GM10266 (cell line): ENCODE results near the gene RHBDD1.

ENCODE experiments used
- DNase-seq: peaks from one replicate; pipeline ENCODE4 v3.0.0; 2012; ENCODE audit errors: extremely low spot score
- TF ChIP-seq, protein P1 (sequence below): IDR thresholded peaks from 2 replicates; pipeline ENCODE4 v1.5.1; 2012; ENCODE audit warnings: mild to moderate bottlenecking, low read depth; ENCODE audit not compliant: control insufficient read depth, insufficient read depth; ENCODE audit errors: missing control alignments

RHBDD1 gene

GRCh38 chr2:226893216-226893615 is 57.4 kb downstream of the RHBDD1 start:
- no peak for DNase-seq
- TF ChIP-seq, protein P1, sequence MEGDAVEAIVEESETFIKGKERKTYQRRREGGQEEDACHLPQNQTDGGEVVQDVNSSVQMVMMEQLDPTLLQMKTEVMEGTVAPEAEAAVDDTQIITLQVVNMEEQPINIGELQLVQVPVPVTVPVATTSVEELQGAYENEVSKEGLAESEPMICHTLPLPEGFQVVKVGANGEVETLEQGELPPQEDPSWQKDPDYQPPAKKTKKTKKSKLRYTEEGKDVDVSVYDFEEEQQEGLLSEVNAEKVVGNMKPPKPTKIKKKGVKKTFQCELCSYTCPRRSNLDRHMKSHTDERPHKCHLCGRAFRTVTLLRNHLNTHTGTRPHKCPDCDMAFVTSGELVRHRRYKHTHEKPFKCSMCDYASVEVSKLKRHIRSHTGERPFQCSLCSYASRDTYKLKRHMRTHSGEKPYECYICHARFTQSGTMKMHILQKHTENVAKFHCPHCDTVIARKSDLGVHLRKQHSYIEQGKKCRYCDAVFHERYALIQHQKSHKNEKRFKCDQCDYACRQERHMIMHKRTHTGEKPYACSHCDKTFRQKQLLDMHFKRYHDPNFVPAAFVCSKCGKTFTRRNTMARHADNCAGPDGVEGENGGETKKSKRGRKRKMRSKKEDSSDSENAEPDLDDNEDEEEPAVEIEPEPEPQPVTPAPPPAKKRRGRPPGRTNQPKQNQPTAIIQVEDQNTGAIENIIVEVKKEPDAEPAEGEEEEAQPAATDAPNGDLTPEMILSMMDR: no peak

DNA sequence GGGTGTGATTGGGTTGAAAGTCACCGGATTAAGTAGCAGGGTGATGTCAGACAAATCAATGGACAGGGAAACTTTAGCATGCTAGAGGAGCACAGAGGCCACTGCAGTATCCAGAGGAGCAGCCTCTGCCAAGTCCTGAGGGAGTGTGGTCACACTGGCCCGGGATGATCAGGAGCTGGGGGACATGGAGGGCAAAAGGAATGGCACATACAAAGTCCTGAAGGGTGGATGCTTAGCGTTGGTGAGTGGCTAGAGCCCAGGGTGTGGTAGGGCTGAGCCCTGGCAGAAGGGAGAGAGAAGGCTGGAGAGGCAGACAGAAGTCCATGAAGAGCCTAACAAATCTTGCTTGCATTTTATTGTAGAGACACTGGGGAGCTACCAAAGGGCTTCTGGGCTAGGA is 58.9 kb downstream of the RHBDD1 start:
- TF ChIP-seq, protein P1: no peak
- DNase-seq: no peak

DNA sequence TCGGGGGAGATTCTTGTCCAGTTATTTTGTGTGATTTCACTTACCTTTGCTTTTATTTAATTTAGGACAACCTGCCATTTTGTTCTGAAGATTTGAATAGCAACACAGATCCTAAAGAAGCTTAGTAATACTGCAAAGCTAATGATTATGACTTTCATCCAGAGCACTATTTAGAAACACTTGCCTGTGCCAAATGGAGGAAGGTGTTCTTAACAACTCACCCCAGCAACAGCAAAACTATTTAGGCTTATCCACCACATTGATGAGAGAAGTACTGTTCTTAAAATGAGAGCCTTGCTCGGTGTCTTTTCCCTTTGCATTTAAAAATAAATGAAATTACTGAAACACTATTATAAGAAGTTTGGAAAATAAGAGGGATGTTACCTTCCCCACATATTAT is 59.7 kb downstream of the RHBDD1 start:
- DNase-seq: no peak
- TF ChIP-seq, protein P1: no peak

- TF ChIP-seq, protein P1: no peak
- DNase-seq: no peak
These were observed 62.3 kb downstream of the RHBDD1 start for GRCh38 chr2:226898121-226898520.

- TF ChIP-seq, protein P1: no peak
- DNase-seq: no peak
These were observed 63.0 kb downstream of the RHBDD1 start for GRCh38 chr2:226898897-226899296.

DNA sequence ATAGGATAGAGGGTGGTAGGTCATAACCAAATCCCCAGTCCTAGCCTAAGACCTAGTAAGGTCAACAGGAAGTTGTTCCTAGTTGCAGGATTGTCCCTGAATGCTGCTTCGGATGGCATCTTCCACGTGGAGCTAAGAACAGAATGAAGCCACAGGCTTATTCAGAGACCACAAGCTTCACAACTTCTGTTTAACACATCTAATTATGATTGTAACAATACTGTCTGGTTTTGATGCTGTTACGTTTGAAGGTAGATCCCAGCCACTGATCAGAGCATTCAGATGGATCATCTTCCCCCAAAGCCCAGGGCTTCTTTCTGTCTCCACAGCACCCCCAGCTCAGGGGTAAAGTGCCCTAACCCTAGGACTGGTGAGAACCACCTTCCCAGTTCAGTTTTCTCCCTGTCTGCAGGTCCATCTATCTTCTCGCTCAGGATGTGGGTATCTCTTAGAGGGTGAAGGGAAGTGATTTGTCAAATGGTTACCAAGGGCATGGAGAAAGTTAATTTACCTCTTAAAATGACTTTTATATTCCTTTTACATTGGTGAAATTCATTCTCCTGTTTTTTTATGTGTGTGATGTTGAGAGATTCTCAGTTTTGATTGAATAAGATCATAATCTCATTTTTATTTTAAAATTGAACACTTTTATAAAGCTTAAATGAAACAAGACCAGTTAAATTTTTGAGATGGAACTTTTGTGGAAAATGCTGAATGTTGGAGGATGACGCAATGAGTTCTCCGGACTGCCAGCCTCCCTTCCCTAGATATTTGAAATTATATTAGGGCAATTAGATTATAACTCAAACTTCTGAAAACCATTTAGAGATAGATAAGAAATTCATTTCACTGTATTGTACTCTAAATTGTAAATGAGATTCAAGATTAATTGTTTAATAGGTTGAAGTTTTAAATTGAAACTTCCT is 66.5 kb downstream of the RHBDD1 start:
- TF ChIP-seq, protein P1: no peak
- DNase-seq: no peak

- no peak for DNase-seq
- TF ChIP-seq, protein P1: no peak
These were observed 67.3 kb downstream of the RHBDD1 start for GRCh38 chr2:226903179-226903578.
